ENCODE data around the gene MAB21L1.

DNA sequence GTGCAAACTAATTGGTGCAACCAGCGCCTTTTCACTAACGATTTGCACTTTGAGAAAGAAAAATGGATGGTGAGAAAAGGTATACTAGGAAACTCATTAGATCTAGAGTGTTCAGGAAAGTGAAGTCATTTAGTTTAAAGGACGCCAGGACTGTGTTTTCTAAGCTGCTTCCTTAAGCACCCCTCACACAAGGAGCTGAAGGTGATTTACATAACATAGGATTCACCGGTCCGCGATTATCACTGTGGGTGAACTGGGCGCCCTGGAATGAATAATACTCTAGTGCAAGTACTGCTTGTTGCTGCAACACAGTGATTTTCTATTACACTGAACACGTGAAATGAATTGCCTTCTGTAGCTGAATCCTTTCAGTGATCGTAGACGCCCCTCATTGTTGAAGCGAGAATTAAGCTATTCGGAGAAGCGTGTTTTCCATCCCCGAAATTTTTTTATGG, 2.6 kb upstream of the MAB21L1 start:
- TF ChIP-seq, protein P1, sequence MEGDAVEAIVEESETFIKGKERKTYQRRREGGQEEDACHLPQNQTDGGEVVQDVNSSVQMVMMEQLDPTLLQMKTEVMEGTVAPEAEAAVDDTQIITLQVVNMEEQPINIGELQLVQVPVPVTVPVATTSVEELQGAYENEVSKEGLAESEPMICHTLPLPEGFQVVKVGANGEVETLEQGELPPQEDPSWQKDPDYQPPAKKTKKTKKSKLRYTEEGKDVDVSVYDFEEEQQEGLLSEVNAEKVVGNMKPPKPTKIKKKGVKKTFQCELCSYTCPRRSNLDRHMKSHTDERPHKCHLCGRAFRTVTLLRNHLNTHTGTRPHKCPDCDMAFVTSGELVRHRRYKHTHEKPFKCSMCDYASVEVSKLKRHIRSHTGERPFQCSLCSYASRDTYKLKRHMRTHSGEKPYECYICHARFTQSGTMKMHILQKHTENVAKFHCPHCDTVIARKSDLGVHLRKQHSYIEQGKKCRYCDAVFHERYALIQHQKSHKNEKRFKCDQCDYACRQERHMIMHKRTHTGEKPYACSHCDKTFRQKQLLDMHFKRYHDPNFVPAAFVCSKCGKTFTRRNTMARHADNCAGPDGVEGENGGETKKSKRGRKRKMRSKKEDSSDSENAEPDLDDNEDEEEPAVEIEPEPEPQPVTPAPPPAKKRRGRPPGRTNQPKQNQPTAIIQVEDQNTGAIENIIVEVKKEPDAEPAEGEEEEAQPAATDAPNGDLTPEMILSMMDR (IDR thresholded peaks at IDR 0.05): no peak
- no peak for TF ChIP-seq POLR2A (IDR thresholded peaks at IDR 0.05)
- TF ChIP-seq POLR2AphosphoS5 (IDR thresholded peaks at IDR 0.05): no peak
- TF ChIP-seq EP300 (IDR thresholded peaks at IDR 0.05; ENCODE audit: low read depth): no peak

All from transverse colon (tissue), 4 donors.